ENCODE measurements around the gene ARL13B. TPM values are rescaled to one million over a fixed set of nuclear protein-coding genes. Genes with fewer than 3 reads are reported as not detected.

The ARL13B gene
- total and polyA plus RNA-seq, 2 of the 8 experiments (the other 6 are each of a cell fraction or from before 2014, with no cell fraction given), result 1.5 to 12.7 TPM

DNA sequence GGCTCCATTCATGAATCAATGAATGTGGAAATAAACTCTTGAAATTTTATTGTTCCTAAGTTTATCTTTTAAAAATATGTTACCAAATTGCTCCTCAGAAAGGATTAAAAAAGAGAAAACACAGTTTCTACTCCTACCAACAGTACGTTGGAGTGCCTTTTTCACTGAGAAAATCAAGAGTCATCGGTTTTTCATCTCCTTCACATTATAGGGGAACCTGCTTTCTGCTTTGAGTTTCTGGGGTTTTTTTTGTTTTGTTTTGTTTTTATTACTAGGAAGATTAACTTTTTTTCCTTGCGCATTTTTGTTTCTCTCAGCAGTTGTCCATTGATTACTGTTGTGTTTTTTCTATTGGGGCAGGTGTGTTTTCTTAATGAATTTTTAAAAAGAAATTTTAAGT, 3.5 kb downstream of the ARL13B start:
- Histone ChIP-seq H3K4me2 (ENCODE audit: insufficient read depth in 1 of 2, low read depth in 2 of 2, low read length in 2 of 2) (no peak overlapping the region), H3K23ac (ENCODE audit: insufficient read length) (no peak overlapping the region), H3K14ac (ENCODE audit: insufficient read length) (no peak overlapping the region), H2AFZ (ENCODE audit: low read length) (no peak overlapping the region), H4K5ac (ENCODE audit: insufficient read length, low read depth, low read length) (no peak overlapping the region), H3K9me3 (ENCODE audit: insufficient read depth in 2 of 2, low read depth in 1 of 2, low read length in 1 of 2) (no peaks in the 10 kb centered on the region), H3K23me2 (ENCODE audit: low read depth, low read length) (no peaks in the 10 kb centered on the region), H2BK20ac (ENCODE audit: low read length) (no peak overlapping the region), H3K79me2 (ENCODE audit: control insufficient read depth in 1 of 2, insufficient read depth in 2 of 2, low read length in 2 of 2) (peaks cover 0 to 38% of the 10 kb centered on the region in 2 experiments; a peak in 2 of 4 replicates), H2AK5ac (ENCODE audit: low read depth, low read length) (no peak overlapping the region), H3K36me3 (ENCODE audit: control insufficient read depth in 2 of 4, insufficient read depth in 4 of 4, low read length in 3 of 4) (no peaks in the 10 kb centered on the region), H3K4me1 (replicated peaks in 1 of 4; ENCODE audit: control insufficient read depth in 3 of 4, insufficient read depth in 4 of 4, low read length in 3 of 4) (peaks cover 0 to 3% (median 0%) of the 10 kb centered on the region in 4 experiments; a peak in 1 of 7 replicates), H2BK12ac (ENCODE audit: low read depth, low read length) (no peak overlapping the region), H3K79me1 (ENCODE audit: low read depth, low read length) (no peaks in the 10 kb centered on the region), H4K91ac (replicated peaks; ENCODE audit: insufficient read length, low read length) (no peak overlapping the region), H2BK120ac (replicated peaks; ENCODE audit: low read depth, low read length) (no peak overlapping the region), H4K8ac (ENCODE audit: extremely low read depth, insufficient read depth, low read length) (no peak overlapping the region), H2BK15ac (ENCODE audit: low read length) (no peak overlapping the region), H3K4ac (replicated peaks; ENCODE audit: insufficient read length, low read depth, low read length) (no peak overlapping the region), H3K27me3 (replicated peaks in 1 of 4; ENCODE audit: control insufficient read depth in 3 of 4, extremely low read depth in 1 of 4, insufficient read depth in 3 of 4, low read length in 3 of 4) (no peaks in the 10 kb centered on the region), H3K4me3 (ENCODE audit: extremely low read depth in 1 of 4, insufficient read depth in 2 of 4, low read depth in 3 of 4, low read length in 4 of 4) (no peak overlapping the region), H4K20me1 (replicated peaks in 1 of 2; ENCODE audit: control insufficient read depth in 1 of 2, insufficient read depth in 2 of 2, low read length in 2 of 2) (no peaks in the 10 kb centered on the region), H2BK5ac (ENCODE audit: low read depth, low read length) (no peak overlapping the region), H3K18ac (ENCODE audit: extremely low read depth, low read length) (no peak overlapping the region), H3K9ac (replicated peaks in 1 of 4; ENCODE audit: extremely low read depth in 1 of 4, low read depth in 3 of 4, low read length in 3 of 4) (no peak overlapping the region), H3K56ac (replicated peaks; ENCODE audit: insufficient read length, low read depth, low read length) (no peak overlapping the region), H3K27ac (ENCODE audit: low read depth, low read length) (no peak overlapping the region)
- CTCF ChIA-PET (ENCODE audit: partially characterized antibody), result no interaction called here
- 95% methylated on average over 3 of the region's 3 CpGs; no CpG with 5 or more reads in 1 of the 2 experiments for WGBS, 2 experiments (ENCODE audit: extremely low coverage in 1 of 2, insufficient coverage in 1 of 2, insufficient read length in 1 of 2, insufficient replicate concordance in 2 of 2, low coverage in 1 of 2, low lambda C conversion rate in 2 of 2, missing lambda C conversion rate in 1 of 2)
- FAIRE-seq (no peak), DNase-seq (ENCODE audit: low read depth in 1 of 2, low spot score in 2 of 2) (no peak)
- POLR2A ChIA-PET (ENCODE audit: partially characterized antibody), result no interaction called here
- TF ChIP-seq TBP (IDR thresholded peaks at IDR 0.05; ENCODE audit: low read depth, low read length) (no peak), EZH2 (IDR thresholded peaks at IDR 0.05; ENCODE audit: low read depth, low read length, severe bottlenecking) (no peak)
